Dedifferentiated amniotic fluid mesenchymal stem cell (primary cell): Measurements from ENCODE around the gene ADD1.
"Not testable (repeated sequence)": the region's sequence is repeated elsewhere in the genome, so short reads cannot be mapped to it uniquely, and the experiment has no call there.

ENCODE experiments used
- DNase-seq: peaks from one replicate; pipeline ENCODE4 v3.0.0-alpha.2; 2016; ENCODE audit errors: extremely low spot score

ADD1 gene

GRCh38 chr4:2934077-2934812, 90.6 kb downstream of the ADD1 start:
- DNase-seq: no peak

GRCh38 chr4:2934813-2935761, 91.4 kb downstream of the ADD1 start:
- peak; percentile 86 for DNase-seq

- no peak for DNase-seq
Measured at GRCh38 chr4:2935762-2936743, 92.4 kb downstream of the ADD1 start.

GRCh38 chr4:2936773-2937145, 93.1 kb downstream of the ADD1 start:
- no peak for DNase-seq

- no peak for DNase-seq
Measured at GRCh38 chr4:2937146-2937857, 93.7 kb downstream of the ADD1 start.

- no peak for DNase-seq
Measured at GRCh38 chr4:2937986-2938385, 94.3 kb downstream of the ADD1 start.

- not testable (repeated sequence) for DNase-seq
Measured at GRCh38 chr4:2938411-2938810, 94.8 kb downstream of the ADD1 start.

GRCh38 chr4:2938906-2939305, 95.3 kb downstream of the ADD1 start:
- no peak for DNase-seq

GRCh38 chr4:2939383-2940243, 96.0 kb downstream of the ADD1 start:
- DNase-seq: no peak

GRCh38 chr4:2940267-2941137, 96.9 kb downstream of the ADD1 start:
- DNase-seq: no peak

- DNase-seq: no peak
Measured at GRCh38 chr4:2941138-2942036, 97.7 kb downstream of the ADD1 start.

- no peak for DNase-seq
Measured at GRCh38 chr4:2942037-2942531, 98.4 kb downstream of the ADD1 start.

GRCh38 chr4:2942532-2943363, 99.1 kb downstream of the ADD1 start:
- DNase-seq: no peak

GRCh38 chr4:2943364-2944090, 99.9 kb downstream of the ADD1 start:
- DNase-seq: no peak

GRCh38 chr4:2944091-2944482, 100.4 kb downstream of the ADD1 start:
- DNase-seq: no peak
